GM18502 (cell line): ENCODE data around the gene SCRT2.

ENCODE experiments used
- ATAC-seq: cut with Tn5 transposase; IDR thresholded peaks from one replicate; pipeline ENCODE4 v1.9.1; 2021; ENCODE audit warnings: mild to moderate bottlenecking; ENCODE audit not compliant: unreplicated experiment, poor library complexity

Gene SCRT2

GRCh38 chr20:637559-637958 lies 38.0 kb downstream of the SCRT2 start:
- no peak for ATAC-seq

DNA sequence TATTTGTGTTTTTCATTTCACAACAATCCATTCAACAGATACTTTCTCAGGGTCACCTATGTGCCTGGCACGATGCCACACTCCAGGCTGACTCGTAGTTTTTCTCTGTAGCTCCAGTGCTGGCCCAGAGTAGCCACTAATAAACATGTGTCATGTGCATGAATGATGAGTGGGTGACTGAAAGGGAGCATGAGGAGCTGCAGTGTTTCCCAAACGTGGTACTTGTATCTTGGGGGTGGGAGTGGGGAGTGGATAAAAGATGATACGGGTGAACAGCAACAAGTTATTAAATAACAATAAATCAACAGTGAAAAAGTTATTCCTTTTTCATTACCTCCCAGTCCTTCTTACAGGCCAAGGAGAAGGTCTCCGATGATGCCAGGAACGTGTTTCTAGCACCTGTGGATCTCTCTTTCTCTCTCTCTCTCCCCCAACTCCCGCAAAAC lies 39.7 kb downstream of the SCRT2 start:
- ATAC-seq: no peak

DNA sequence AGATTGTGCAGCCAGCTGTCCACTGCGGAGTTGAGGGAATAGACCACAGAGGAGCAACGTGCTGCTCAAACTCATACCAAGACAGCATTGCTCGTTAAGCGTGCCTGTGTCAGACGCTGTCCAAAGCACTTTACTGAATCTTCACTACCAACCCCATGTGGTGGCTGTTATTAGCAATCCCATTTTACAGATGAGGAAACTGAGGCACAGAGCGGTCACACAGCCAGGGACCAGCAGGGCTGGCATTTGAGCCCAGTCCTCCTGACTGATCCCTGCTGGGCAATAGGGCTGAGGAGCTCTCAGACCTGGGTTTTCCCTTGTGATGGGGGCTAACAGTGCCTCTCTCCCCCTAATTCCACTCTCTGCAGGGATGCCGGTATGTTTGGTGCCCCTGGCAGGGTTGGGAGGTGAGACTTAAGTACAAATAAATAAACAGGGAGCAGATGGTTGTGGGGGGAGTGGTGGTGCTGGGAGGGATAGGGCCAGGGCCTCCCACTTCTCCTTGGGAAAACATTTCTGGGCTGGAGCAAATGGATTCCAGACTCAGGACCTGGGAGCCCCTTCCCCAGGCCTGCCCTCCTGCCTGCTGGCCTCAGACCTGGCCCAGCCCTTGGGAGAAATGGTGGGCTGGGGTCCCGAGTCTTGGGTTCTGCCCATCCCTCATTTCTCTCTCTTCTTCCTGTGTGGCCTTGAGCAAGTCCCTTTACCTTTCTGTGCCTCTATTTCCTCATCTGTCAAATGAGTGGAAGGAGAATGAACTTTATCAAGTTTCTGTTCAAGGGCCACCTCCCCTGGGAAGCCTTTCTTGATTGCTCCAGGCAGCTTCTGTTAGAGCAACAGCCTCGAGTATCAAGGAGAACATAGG lies 40.3 kb downstream of the SCRT2 start:
- no peak for ATAC-seq

GRCh38 chr20:634148-634925 lies 41.3 kb downstream of the SCRT2 start:
- ATAC-seq: no peak

GRCh38 chr20:631101-631500 lies 44.5 kb downstream of the SCRT2 start:
- no peak for ATAC-seq

DNA sequence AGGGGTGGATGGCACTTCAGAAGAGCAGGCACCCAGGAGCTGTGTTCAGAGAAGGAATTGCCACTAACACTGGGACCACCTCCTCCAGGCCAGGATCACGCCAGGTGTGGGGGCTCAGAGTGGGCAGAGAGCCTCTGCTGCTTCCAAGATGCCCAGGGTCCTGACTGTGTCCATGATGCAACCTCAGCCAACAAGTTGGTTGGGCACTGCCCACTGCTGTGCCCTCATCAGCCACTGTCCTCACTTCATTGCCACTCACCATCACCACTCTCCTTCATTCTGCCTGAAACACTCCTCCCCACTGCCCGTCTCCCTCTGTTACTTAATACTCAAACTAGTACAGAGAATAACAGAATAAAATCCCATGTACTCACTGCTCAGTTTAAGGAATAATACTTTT lies 49.0 kb downstream of the SCRT2 start:
- no peak for ATAC-seq

DNA sequence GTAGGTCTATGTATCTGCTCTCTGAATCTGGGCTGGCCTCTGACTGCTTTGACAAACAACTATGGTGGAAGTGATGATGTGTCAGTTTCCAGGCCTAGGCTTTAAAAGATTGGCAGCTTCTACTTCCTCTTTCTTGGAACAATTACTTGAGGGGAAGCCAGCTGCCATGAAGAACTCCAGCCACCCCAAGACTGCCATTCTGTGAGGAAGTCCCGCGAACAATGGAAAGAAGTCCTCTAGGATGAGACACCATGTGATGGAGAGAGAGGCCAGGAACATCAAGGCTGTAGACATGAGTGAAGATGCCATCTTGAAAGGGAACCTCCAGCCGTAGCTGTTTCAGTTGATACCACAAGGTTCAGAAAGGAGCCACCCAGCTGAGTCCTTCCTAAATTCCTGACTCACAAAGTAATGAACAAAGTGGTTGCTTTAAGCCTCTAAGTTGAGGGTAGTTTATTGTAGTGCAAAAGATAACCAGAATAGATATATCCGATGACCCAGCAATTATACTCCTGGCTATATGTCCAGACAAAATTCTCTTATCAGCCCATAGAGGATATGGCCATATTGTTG lies 50.2 kb downstream of the SCRT2 start:
- no peak for ATAC-seq

DNA sequence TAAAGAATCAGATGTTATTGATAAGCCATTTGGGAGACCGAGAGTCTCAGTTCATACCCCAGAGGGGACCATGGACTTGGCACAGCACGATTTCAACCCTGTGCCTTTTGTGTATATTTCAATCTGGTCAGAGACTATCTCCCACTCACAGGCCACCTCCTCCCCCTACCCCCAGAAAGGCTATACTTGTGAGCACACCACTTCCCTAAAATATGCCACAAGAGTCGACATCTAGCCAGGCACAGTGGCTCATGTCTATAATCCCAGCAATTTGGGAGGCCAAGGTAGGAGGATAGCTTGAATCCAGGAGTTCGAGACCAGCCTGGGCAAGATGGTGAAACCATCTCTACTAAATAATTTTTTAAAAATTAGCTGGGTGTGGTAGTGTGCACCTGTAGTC lies 51.9 kb downstream of the SCRT2 start:
- ATAC-seq: no peak

- no peak for ATAC-seq
These were observed 52.6 kb downstream of the SCRT2 start for GRCh38 chr20:623021-623420.

GRCh38 chr20:622161-622560 lies 53.4 kb downstream of the SCRT2 start:
- ATAC-seq: no peak

DNA sequence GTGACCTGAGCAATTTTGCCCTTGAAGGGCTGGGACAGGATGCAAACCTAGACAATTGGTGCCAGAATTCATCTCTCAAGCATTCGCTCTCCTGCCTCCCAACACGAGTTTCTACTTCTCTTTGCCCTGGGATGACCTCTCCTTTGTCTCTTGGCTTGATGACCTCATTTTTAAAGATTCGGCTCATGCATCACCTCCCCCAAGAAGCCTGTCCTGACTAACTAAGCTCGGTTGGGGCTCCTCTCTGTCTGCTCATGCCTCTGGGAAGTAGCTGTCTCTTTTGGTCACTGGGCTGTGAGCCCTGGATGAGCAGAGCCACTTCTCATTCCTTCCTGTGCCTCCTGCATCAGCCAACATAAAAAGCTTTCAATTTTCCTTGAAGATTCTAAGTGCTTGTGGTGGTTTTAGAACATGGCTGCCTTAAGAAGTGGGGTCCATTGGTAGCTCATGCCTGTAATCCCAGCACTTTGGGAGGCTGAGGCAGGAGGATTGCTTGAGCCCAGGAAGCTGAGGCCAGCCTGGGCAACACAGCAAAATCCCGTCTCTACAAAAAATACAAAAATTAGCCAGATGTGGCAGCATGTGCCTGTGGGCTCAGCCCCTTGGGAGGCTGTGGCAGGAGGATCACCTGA lies 54.4 kb downstream of the SCRT2 start:
- no peak for ATAC-seq

DNA sequence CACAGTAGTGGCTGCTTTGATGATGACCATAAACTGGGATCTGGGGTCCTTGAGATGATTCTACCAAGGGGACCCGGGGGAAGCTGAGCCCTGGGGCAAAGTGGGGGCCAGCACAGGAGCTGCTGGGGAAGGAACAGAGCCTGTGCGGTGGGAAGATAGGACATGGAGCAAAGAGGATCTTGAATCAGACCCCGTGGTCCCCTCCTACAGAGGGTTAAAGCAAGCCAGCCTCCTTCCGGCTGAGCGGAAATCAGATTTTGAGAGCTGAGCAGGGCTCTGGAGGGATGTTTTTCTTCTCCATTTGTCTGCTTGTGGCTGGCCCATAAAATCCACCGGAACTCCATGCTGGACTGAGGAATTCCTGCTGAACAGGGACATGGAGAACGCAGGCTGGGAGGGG lies 55.4 kb downstream of the SCRT2 start:
- no peak for ATAC-seq

- no peak for ATAC-seq
These were observed 56.6 kb downstream of the SCRT2 start for GRCh38 chr20:618980-619379.

DNA sequence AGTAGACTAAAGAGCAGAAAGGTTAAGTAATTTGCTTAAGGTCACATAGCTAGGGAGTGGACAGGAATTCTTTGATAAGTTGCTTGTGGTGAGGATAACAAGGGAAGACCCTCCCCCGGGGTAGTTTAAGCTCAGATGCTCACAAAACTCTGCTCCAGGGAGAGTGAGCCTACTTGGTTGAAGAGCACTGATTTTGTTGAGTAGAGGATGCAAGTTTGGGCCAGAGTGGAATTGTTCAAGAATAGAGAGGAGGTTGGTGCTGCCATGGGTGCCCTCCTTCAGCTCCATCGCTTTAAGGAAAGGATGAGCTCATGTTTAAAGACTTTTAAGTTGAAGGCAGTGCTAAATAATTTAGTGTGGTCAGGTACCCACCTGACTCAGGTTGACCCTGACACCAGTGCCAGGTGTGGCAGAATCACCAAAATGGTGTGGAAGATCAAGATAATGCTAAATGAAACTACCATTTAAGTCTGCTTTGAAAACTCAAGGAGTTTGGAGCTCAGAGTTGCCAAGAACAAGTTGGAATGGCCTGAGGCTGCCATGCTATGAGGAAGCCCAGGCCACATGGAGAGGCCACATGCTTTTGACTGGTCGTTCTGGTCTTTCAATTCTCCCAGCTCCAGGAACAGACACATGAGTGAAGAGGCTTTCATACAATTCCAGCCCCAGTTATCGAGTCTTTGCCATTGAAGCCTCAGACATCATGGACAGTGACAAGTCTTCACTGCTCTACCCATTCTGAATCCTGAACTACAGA lies 57.5 kb downstream of the SCRT2 start:
- ATAC-seq: no peak

- no peak for ATAC-seq
These were observed 60.1 kb downstream of the SCRT2 start for GRCh38 chr20:615514-615913.

DNA sequence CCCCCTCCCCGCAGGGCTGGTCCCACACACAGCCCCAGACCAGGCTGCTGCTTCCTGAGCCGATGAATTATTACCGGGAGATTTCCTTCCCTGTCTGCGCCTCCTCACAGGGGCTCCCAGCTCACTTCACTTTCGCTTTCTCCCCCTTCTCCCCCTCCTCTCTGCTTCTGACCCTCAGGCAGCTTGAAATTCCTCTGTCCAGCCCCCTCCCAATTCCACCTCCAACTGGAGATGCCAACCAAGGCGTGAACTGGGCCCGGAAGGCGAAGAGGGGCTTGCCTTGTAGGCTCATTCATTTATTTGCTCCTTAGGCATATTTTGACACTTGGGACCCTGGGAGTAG lies 63.8 kb downstream of the SCRT2 start:
- ATAC-seq: no peak
